A549 treated with AZD9567 at 1 μM for 4 hours (cell line): ENCODE measurements around the gene MT1F. TPM values are rescaled to one million over a fixed set of nuclear protein-coding genes. Genes with fewer than 3 reads are reported as not detected.

Experiments
- total RNA-seq: library from RNA; stranded (reverse); fragments of 200-300 nt; extraction: Qiagen RNA extraction; gene quantifications from 5 replicates; pipeline ENCODE4 v1.2.3, GENCODE V29; 2022; ENCODE audit not compliant: insufficient read depth

Gene MT1F
- 14.6 to 24.5 TPM (median 17.7 TPM) in 5 replicates for total RNA-seq

DNA sequence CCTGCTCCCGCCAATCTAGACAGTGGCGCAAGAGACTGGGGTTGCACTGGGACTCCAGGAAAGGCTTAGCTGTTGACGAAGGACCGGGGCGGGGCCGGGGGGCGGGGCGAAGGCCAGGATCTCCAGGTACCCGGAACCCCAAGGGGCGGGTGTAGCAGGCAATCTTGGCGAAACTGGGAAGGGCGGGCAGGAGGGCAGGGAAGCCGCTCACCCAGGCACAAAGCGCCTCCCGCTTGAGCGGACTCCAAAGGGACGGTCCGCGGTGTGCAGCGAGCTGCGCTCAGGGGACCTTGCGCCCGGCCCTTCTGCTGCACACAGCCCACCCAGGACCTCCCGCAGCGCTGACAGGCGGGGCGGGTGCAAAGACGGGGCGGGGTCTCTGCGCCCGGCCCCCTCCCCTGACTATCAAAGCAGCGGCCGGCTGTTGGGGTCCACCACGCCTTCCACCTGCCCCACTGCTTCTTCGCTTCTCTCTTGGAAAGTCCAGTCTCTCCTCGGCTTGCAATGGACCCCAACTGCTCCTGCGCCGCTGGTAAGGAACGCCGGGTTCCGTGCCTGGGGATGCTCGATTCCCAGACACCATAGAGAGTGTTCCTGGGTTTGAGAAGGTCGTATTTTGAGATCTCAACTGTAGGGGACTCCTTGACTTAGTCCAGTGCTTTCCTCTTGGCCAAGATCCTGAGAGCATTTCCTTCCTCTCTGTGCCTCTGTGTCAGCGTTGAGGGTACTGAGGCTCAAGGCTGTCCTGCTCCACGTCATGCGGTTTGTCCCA is at the start of gene MT1F:
Gene MT1F (plus strand): TSS at position 405 of the 772 bp plus-strand sequence. CDS start 100 bp downstream, at position 505.

DNA sequence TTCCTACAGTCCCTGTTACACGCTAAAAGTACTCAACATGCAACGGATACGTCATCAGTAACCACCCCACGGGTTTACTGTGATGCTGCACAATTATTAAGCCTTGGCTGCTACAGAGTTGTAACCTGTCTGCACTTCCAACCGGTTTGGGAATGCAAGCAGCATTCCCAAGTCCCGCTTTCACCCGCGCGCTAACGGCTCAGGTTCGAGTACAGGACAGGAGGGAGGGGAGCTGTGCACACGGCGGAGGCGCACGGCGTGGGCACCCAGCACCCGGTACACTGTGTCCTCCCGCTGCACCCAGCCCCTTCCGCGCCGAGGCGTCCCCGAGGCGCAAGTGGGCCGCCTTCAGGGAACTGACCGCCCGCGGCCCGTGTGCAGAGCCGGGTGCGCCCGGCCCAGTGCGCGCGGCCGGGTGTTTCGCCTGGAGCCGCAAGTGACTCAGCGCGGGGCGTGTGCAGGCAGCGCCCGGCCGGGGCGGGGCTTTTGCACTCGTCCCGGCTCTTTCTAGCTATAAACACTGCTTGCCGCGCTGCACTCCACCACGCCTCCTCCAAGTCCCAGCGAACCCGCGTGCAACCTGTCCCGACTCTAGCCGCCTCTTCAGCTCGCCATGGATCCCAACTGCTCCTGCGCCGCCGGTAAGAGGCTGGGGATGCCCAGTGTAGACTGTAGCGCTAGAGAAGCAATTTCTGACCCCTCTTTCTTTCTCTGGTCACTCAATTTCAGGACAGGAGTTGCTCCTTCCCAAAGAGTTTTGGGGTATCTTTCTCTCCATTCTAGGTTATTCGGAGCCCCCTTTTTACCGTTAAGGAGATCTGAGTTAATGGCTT is 49.5 kb upstream of the MT1F start, which contains the start of gene MT2A:
Gene MT2A (plus strand): TSS at position 542 of the 833 bp plus-strand sequence. CDS start 72 bp downstream, at position 614.

GRCh38 chr16:56625140-56625942 is 32.4 kb upstream of the MT1F start, which contains the start of gene MT1E:
Gene MT1E (plus strand): TSS chr16:56625781. CDS start chr16:56625852, 71 bp downstream.

DNA sequence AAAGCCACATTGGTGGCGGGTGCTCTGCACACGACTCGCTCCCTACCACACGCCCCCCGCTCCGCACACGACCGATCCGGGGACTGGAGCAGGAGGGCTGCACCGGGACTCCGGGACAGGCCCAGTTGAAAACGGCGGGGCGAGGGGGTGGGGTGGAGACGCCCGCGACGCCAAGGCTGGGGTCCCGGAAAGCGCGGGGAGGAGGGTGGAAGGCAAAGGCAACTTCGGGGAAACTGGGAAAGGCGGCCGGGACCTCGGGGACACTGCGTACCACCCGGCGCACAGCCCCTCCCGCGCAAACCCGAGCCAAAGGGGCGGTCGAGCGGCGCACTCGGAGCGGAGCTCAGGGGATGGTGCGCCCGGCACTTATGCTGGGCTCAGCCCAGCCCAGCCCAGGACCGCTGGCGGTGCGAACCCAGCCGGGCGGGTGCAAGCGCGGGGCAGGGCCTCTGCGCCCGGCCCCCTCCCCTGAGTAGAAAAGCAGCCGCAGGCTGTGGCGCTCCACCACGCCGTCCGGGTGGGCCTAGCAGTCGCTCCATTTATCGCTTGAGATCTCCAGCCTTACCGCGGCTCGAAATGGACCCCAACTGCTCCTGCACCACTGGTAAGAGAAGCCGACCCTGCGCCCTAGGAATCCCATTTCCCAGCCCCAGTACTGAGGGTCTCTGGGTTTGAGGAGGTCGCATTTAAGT is 25.5 kb upstream of the MT1F start, which contains the start of gene MT1M:
Gene MT1M (plus strand): TSS at position 504 of the 692 bp plus-strand sequence. CDS start 73 bp downstream, at position 577.

DNA sequence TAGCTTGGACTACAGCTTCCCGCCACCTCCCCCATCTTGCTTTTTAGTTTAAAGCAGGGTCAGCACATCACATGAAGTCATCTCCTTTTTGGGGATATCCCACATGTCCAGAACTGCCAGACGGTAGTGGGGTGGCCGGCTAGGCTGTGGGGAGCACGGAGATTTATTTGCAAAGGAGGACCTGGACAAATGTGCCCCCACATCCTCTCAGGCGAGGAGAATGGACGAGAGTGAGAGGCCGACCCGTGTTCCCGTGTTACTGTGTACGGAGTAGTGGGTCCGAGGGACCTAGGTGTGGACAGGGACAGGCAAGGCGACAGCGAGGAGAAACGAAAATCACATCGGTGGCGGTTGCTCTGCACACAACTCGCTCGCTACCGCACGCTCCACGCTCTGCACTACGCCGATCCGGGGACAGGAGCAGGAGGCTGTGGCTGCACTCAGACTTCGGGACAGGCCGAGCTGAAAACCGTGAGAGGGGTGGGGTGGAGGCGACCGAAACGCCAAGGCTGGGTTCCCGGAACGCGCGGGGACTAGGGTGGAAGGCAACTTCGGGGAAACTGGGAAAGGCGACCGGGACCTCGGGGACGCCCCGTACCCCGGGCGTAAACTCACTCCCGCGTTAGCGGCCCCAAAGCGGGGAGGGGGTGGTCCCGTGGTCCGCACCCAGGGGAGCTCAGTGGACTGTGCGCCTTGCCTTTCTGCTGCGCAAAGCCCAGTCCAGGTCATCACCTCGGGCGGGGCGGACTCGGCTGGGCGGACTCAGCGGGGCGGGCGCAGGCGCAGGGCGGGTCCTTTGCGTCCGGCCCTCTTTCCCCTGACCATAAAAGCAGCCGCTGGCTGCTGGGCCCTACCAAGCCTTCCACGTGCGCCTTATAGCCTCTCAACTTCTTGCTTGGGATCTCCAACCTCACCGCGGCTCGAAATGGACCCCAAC is 19.7 kb upstream of the MT1F start, which contains the start of gene MT1A:
Gene MT1A (plus strand): TSS at position 853 of the 937 bp plus-strand sequence. CDS start 73 bp downstream, at position 926.

GRCh38 chr16:56651586-56651985 is 6.2 kb upstream of the MT1F start, which contains the start of gene MT1B:
Gene MT1B (plus strand): TSS chr16:56651886. CDS start chr16:56651954, 68 bp downstream.

GRCh38 chr16:56667581-56668571 is 10.1 kb downstream of the MT1F start, which contains the start of gene MT1G:
Gene MT1G (minus strand): TSS chr16:56668065. CDS start chr16:56667993, 72 bp downstream.

GRCh38 chr16:56669005-56669839 is 11.5 kb downstream of the MT1F start, which contains the start of gene MT1H:
Gene MT1H (plus strand): TSS chr16:56669814. CDS start chr16:56669885, 71 bp downstream.

GRCh38 chr16:56681939-56682702 is 24.4 kb downstream of the MT1F start, which contains the start of gene MT1X:
Gene MT1X (plus strand): TSS chr16:56682470. CDS start chr16:56682541, 71 bp downstream.

Other genes with a start within 250 kb of the MT1F start
- 64.9 to 107 TPM (median 65.4 TPM) in 5 replicates for gene AMFR, start 232.4 kb upstream of the MT1F start, total RNA-seq
- gene NUDT21, start 206.6 kb upstream of the MT1F start, total RNA-seq, result 110 to 117 TPM (median 114 TPM) in 5 replicates
- 79.0 to 119 TPM (median 82.4 TPM) in 5 replicates for gene OGFOD1, start 206.4 kb upstream of the MT1F start, total RNA-seq
- gene BBS2, start 137.9 kb upstream of the MT1F start, total RNA-seq, result 17.4 to 38.4 TPM (median 22.4 TPM) in 5 replicates
- gene MT4, start 92.9 kb upstream of the MT1F start, total RNA-seq, result not detected in 5 replicates
- gene MT3, start 68.4 kb upstream of the MT1F start, total RNA-seq, result 0.26 to 0.54 TPM (median 0.35 TPM) in 4 of 5 replicates, not detected in the other
- 1,956 to 3,217 TPM (median 2,438 TPM) in 5 replicates for gene MT2A, start 49.4 kb upstream of the MT1F start, total RNA-seq
- gene MT1E, start 32.2 kb upstream of the MT1F start, total RNA-seq, result not detected in 5 replicates
- gene MT1M, start 25.3 kb upstream of the MT1F start, total RNA-seq, result not detected in 5 replicates
- gene MT1A, start 19.3 kb upstream of the MT1F start, total RNA-seq, result 21.9 to 36.1 TPM (median 25.8 TPM) in 5 replicates
- gene MT1B, start 6.1 kb upstream of the MT1F start, total RNA-seq, result 0.31 to 0.54 TPM in 2 of 5 replicates, not detected in the others
- 0.29 TPM in 1 of 5 replicates, not detected in the others for gene MT1G, start 10.1 kb downstream of the MT1F start, total RNA-seq
- gene MT1H, start 11.9 kb downstream of the MT1F start, total RNA-seq, result not detected in 5 replicates
- gene MT1X, start 24.5 kb downstream of the MT1F start, total RNA-seq, result 518 to 876 TPM (median 692 TPM) in 5 replicates
- gene NUP93, start 72.2 kb downstream of the MT1F start, total RNA-seq, result 95.5 to 109 TPM (median 100 TPM) in 5 replicates
- 0.03 TPM in 1 of 5 replicates, not detected in the others for gene SLC12A3, start 207.2 kb downstream of the MT1F start, total RNA-seq